IMR-90 (cell line): ENCODE data around the gene PEX14. TPM values are rescaled to one million over a fixed set of nuclear protein-coding genes. Genes with fewer than 3 reads are reported as not detected.

Source experiments
- ATAC-seq: fragments of 200-7000 bp; cut with Tn5 transposase; 2 replicates; pipeline ENCODE4 v1.9.1; 2020; ENCODE audit warnings: low read depth, mild to moderate bottlenecking, moderate library complexity
- BruUV-seq: library from RNA; stranded (reverse); fragments of 400-500 nt; replicated peaks from 2 replicates; lab custom pipeline; 2021; lab: Mats Ljungman, UMichigan
- CTCF ChIA-PET: fragments of 300-600 bp; formaldehyde crosslinking; extraction: SDS; loops from one replicate; lab custom pipeline; 2021; ENCODE audit warnings: antibody characterized with exemption; lab: Yijun Ruan, JAX
- POLR2A ChIA-PET: fragments of 300-600 bp; sonication (Branson Sonifier 250); formaldehyde crosslinking; loops from one replicate; lab custom pipeline; 2022; ENCODE audit warnings: antibody characterized with exemption; ENCODE audit not compliant: unreplicated experiment; lab: Charles Lee
- DNase-seq: peaks from one replicate; pipeline ENCODE4 v3.0.0; 2013
- H2AFZ ChIP-seq: replicated peaks from 2 replicates; pipeline ENCODE3; 2013; ENCODE audit warnings: low read length, mild to moderate bottlenecking; ENCODE audit not compliant: poor library complexity
- H2AK5ac ChIP-seq: 2 replicates; pipeline ENCODE4 v1.6.1; 2013; ENCODE audit warnings: low read depth, low read length, inconsistent platforms
- H2AK9ac ChIP-seq: replicated peaks from 2 replicates; pipeline ENCODE3; 2013; ENCODE audit warnings: mild to moderate bottlenecking, low read depth, low read length, moderate library complexity; ENCODE audit not compliant: poor library complexity
- H2BK120ac ChIP-seq: 2 replicates; pipeline ENCODE4 v1.6.1; 2013; ENCODE audit warnings: low read depth, low read length, inconsistent platforms
- H2BK15ac ChIP-seq: 3 replicates; pipeline ENCODE4 v1.6.1; 2013; ENCODE audit warnings: low read depth, low read length, inconsistent platforms
- H2BK20ac ChIP-seq: 2 replicates; pipeline ENCODE4 v1.6.1; 2013; ENCODE audit warnings: low read depth, mild to moderate bottlenecking, inconsistent platforms, low read length, moderate library complexity
- H2BK5ac ChIP-seq: 2 replicates; pipeline ENCODE4 v1.6.1; 2013; ENCODE audit warnings: mild to moderate bottlenecking, low read depth, low read length, inconsistent platforms; ENCODE audit not compliant: poor library complexity, severe bottlenecking
- H3K14ac ChIP-seq: replicated peaks from 2 replicates; pipeline ENCODE4 v1.6.1; 2013; ENCODE audit warnings: low read depth, low read length, inconsistent platforms
- H3K18ac ChIP-seq: 2 replicates; pipeline ENCODE4 v1.6.1; 2013; ENCODE audit warnings: low read depth, low read length, control low read depth
- H3K23ac ChIP-seq: 2 replicates; pipeline ENCODE4 v1.6.1; 2013; ENCODE audit warnings: low read depth, low read length, inconsistent platforms
- H3K27ac ChIP-seq: 2 replicates; pipeline ENCODE4 v1.5.1; 2013; ENCODE audit warnings: mild to moderate bottlenecking, control low read depth, low read length; ENCODE audit not compliant: insufficient read depth
- H3K27me3 ChIP-seq: 2 replicates; pipeline ENCODE4 v1.6.1; 2013; ENCODE audit warnings: low read length; ENCODE audit not compliant: control insufficient read depth, insufficient read depth
- H3K36me3 ChIP-seq: 2 replicates; pipeline ENCODE4 v1.6.1; 2013; ENCODE audit warnings: low read length, mixed read lengths; ENCODE audit not compliant: control insufficient read depth, insufficient read depth
- H3K4ac ChIP-seq: 2 replicates; pipeline ENCODE4 v1.6.1; 2013; ENCODE audit warnings: low read depth, low read length, inconsistent platforms
- H3K4me1 ChIP-seq: 2 replicates; pipeline ENCODE4 v1.6.1; 2013; ENCODE audit warnings: low read length, mixed read lengths; ENCODE audit not compliant: control insufficient read depth, insufficient read depth
- H3K4me2 ChIP-seq: 2 replicates; pipeline ENCODE4 v1.6.1; 2013; ENCODE audit warnings: low read depth, mild to moderate bottlenecking, control low read depth, low read length, moderate library complexity
- H3K4me3 ChIP-seq: 2 replicates; pipeline ENCODE4 v1.5.1; 2013; ENCODE audit warnings: low read depth, mild to moderate bottlenecking, control low read depth, low read length, moderate library complexity; ENCODE audit not compliant: insufficient read depth
- H3K56ac ChIP-seq: 2 replicates; pipeline ENCODE4 v1.6.1; 2013; ENCODE audit warnings: low read length, inconsistent platforms; ENCODE audit not compliant: insufficient read depth; ENCODE audit errors: extremely low read depth
- H3K79me1 ChIP-seq, 2 experiments: 2 replicates each; pipeline ENCODE4 v1.6.1; 2013; ENCODE audit warnings: low read length in 2 of 2, inconsistent platforms in 1 of 2, low read depth in 1 of 2
- H3K9ac ChIP-seq: 2 replicates; pipeline ENCODE4 v1.6.1; 2013; ENCODE audit warnings: low read depth, low read length, control low read depth
- H3K9me1 ChIP-seq: 2 replicates; pipeline ENCODE4 v1.6.1; 2013; ENCODE audit warnings: low read length, inconsistent platforms; ENCODE audit not compliant: insufficient read depth
- H3K9me3 ChIP-seq: 2 replicates; pipeline ENCODE4 v1.6.1; 2013; ENCODE audit warnings: low read length; ENCODE audit not compliant: control insufficient read depth, insufficient read depth
- H4K20me1 ChIP-seq: 2 replicates; pipeline ENCODE4 v1.6.1; 2013; ENCODE audit warnings: low read length, inconsistent platforms; ENCODE audit not compliant: insufficient read depth
- H4K5ac ChIP-seq: 2 replicates; pipeline ENCODE4 v1.6.1; 2013; ENCODE audit warnings: mild to moderate bottlenecking, low read depth, low read length, control low read depth
- H4K8ac ChIP-seq, 2 experiments: 2 replicates each; pipeline ENCODE4 v1.6.1; 2013; ENCODE audit warnings: low read depth in 2 of 2, low read length in 2 of 2, control low read depth in 1 of 2, inconsistent platforms in 1 of 2
- H4K91ac ChIP-seq: 2 replicates; pipeline ENCODE4 v1.6.1; 2013; ENCODE audit warnings: low read depth, low read length, inconsistent platforms; ENCODE audit not compliant: insufficient read depth
- BHLHE40 ChIP-seq: fragments of 150-350 bp; IDR thresholded peaks from 2 replicates; pipeline ENCODE4 v1.6.1; 2016; ENCODE audit warnings: mild to moderate bottlenecking, low read depth, low read length
- CEBPB ChIP-seq: IDR thresholded peaks from 2 replicates; pipeline ENCODE4 v1.6.1; 2012; ENCODE audit warnings: low read depth, low read length, improper control_type of control experiment
- MAZ ChIP-seq: IDR thresholded peaks from 2 replicates; pipeline ENCODE4 v1.6.1; 2012; ENCODE audit warnings: low read depth, mild to moderate bottlenecking, low read length, improper control_type of control experiment, moderate library complexity, borderline replicate concordance
- MXI1 ChIP-seq: IDR thresholded peaks from 2 replicates; pipeline ENCODE4 v1.6.1; 2012; ENCODE audit warnings: low read depth, mild to moderate bottlenecking, low read length, moderate library complexity, borderline replicate concordance
- POLR2A ChIP-seq: IDR thresholded peaks from 2 replicates; pipeline ENCODE4 v1.6.1; 2012; ENCODE audit warnings: mild to moderate bottlenecking, low read depth, low read length
- RAD21 ChIP-seq: IDR thresholded peaks from 2 replicates; pipeline ENCODE4 v1.6.1; 2012; ENCODE audit warnings: low read length, improper control_type of control experiment
- RCOR1 ChIP-seq: IDR thresholded peaks from 2 replicates; pipeline ENCODE4 v1.6.1; 2012; ENCODE audit warnings: mild to moderate bottlenecking, low read length, improper control_type of control experiment; ENCODE audit not compliant: insufficient replicate concordance
- RFX5 ChIP-seq: IDR thresholded peaks from 2 replicates; pipeline ENCODE4 v1.8.0; 2012; ENCODE audit warnings: low read depth, mild to moderate bottlenecking, low read length, moderate library complexity
- SMC3 ChIP-seq: fragments of 150-350 bp; IDR thresholded peaks from 2 replicates; pipeline ENCODE4 v1.6.1; 2016; ENCODE audit warnings: low read depth, mild to moderate bottlenecking, antibody characterized with exemption, low read length, moderate library complexity
- WGBS, 2 experiments: methylation state at CpG; one replicate each; pipeline versions ENCODE4 v1.1.5 to v1.1.7; 2013; ENCODE audit warnings: missing lambda C conversion rate in 2 of 2; ENCODE audit not compliant: insufficient read length in 1 of 2; ENCODE audit errors: extremely low coverage in 2 of 2; 5-methylcytosine and 5-hydroxymethylcytosine counted together
- dilution Hi-C: fragments of 300-500 bp; cut with HindIII; formaldehyde crosslinking; loops from one replicate; pipeline ENCODE4 v1.14.3; 2018; ENCODE audit warnings: low sequenced_read_pairs; ENCODE audit not compliant: unreplicated experiment
- in situ Hi-C: fragments of 300-500 bp; cut with MboI; formaldehyde crosslinking; loops from 3 replicates; pipeline ENCODE4 v1.14.3; 2019; ENCODE audit warnings: low sequenced_read_pairs, inconsistent platforms, mixed read lengths
- intact Hi-C: fragments of 100-400 bp; cut with micrococcal nuclease; formaldehyde crosslinking; loops from 2 replicates; pipeline ENCODE4 v1.10.0; 2022
- polyA plus RNA-seq, 3 experiments: library from polyadenylated mRNA; depleted of rRNA; stranded (reverse); fragments of >200 nt; gene quantifications; 2 replicates each; pipeline ENCODE4 v1.2.3, GENCODE V29; 2012; ENCODE audit warnings: low replicate concordance in 1 of 3
- total RNA-seq: library from RNA; depleted of rRNA; stranded (reverse); fragments of >200 nt; gene quantifications from 2 replicates; pipeline ENCODE4 v1.2.3, GENCODE V29; 2012
- TF ChIP-seq, protein P1 (sequence below): fragments of 150-350 bp; IDR thresholded peaks from 2 replicates; pipeline ENCODE4 v1.6.1; 2016; ENCODE audit warnings: low read depth, mild to moderate bottlenecking, low read length, moderate library complexity, borderline replicate concordance
- TF ChIP-seq, protein P2 (sequence below): fragments of 150-350 bp; IDR thresholded peaks from 2 replicates; pipeline ENCODE4 v1.6.1; 2017; ENCODE audit warnings: mild to moderate bottlenecking, antibody characterized with exemption, low read length, low read depth
- TF ChIP-seq, protein P3 (sequence below): conservative IDR thresholded peaks from 2 replicates; pipeline ENCODE4 v1.5.1; 2012; ENCODE audit warnings: mild to moderate bottlenecking, low read depth, low read length, improper control_type of control experiment

The PEX14 gene
- total and polyA plus RNA-seq, 2 of the 4 experiments (the other 2 are of a cell fraction) = 9.5 to 22.5 TPM

- Histone ChIP-seq H3K4me3 (peak within 1 kb of the TSS; percentile 76), H3K27me3 (no peaks in the 10 kb centered on the region), H2AK5ac (peak within 1 kb of the TSS; percentile 74), H4K20me1 (no peaks in the 10 kb centered on the region), H3K9me3 (no peaks in the 10 kb centered on the region), H3K56ac (peak within 1 kb of the TSS; percentile 87), H3K9me1 (peaks cover 4% of the 10 kb centered on the region), H2AFZ (peak within 1 kb of the TSS; percentile 100), H3K9ac (peak within 1 kb of the TSS; percentile 85), H3K14ac (peak within 1 kb of the TSS; percentile 98), H2BK120ac (peak within 1 kb of the TSS; percentile 71), H3K79me1 (peaks cover 7 to 27% of the 10 kb centered on the region in 2 experiments; a peak in 3 of 4 replicates), H2BK15ac (peak within 1 kb of the TSS; percentile 59; the same call in 1 of the 3 replicates), H4K8ac (peak within 1 kb of the TSS; percentile 79 to 96), H3K23ac (peak within 1 kb of the TSS; percentile 92), H4K91ac (peak within 1 kb of the TSS; percentile 94), H2BK5ac (peak within 1 kb of the TSS; percentile 63), H2AK9ac (peak within 1 kb of the TSS; percentile 96), H3K4me1 (peaks cover 2% of the 10 kb centered on the region; the same call in 1 of the 2 replicates), H3K36me3 (peaks cover 2% of the 10 kb centered on the region; the same call in 1 of the 2 replicates), H3K4me2 (peak within 1 kb of the TSS; percentile 99), H3K18ac (peak within 1 kb of the TSS; percentile 36; the same call in 1 of the 2 replicates), H3K4ac (peak within 1 kb of the TSS; percentile 89), H4K5ac (peak within 1 kb of the TSS; percentile 87), H3K27ac (peak within 1 kb of the TSS; percentile 86), H2BK20ac (peak within 1 kb of the TSS; percentile 44; the same call in 1 of the 2 replicates)
- 0% methylated on average over 48 of the region's 95 CpGs; no CpG with 5 or more reads in 1 of the 2 experiments for WGBS, 2 experiments
- ChIA-PET CTCF (interaction anchor here (0.9 to 1.9 kb wide), 10 partner anchors 22 to 255 kb away, joined by 3 to 12 read pairs (median 3); no protein-coding TSS in a partner anchor), POLR2A (interaction anchor here (0.6 kb wide), 1 partner anchor 180 kb away, joined by 3 read pairs; no protein-coding TSS in a partner anchor)
- BruUV-seq = no TSS peak
- dilution Hi-C loops (no loop called here), in situ Hi-C loops (no loop called here), intact Hi-C loops (loop anchor here (1.0 kb wide), 1 partner anchor 64 kb away; no protein-coding TSS in a partner anchor)
- peak; percentile 83 for DNase-seq
- ATAC-seq = peak; percentile 95
- TF ChIP-seq RAD21 (peak; percentile 66), RFX5 (no peak), RCOR1 (peak; percentile 30), MAZ (peak; percentile 74; the same call in 1 of the 2 replicates), POLR2A (no peak; the same call in 1 of the 2 replicates), SMC3 (peak; percentile 87), CEBPB (no peak), MXI1 (peak; percentile 82), BHLHE40 (no peak)
- TF ChIP-seq, protein P1, sequence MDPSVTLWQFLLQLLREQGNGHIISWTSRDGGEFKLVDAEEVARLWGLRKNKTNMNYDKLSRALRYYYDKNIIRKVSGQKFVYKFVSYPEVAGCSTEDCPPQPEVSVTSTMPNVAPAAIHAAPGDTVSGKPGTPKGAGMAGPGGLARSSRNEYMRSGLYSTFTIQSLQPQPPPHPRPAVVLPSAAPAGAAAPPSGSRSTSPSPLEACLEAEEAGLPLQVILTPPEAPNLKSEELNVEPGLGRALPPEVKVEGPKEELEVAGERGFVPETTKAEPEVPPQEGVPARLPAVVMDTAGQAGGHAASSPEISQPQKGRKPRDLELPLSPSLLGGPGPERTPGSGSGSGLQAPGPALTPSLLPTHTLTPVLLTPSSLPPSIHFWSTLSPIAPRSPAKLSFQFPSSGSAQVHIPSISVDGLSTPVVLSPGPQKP = no peak
- TF ChIP-seq, protein P2, sequence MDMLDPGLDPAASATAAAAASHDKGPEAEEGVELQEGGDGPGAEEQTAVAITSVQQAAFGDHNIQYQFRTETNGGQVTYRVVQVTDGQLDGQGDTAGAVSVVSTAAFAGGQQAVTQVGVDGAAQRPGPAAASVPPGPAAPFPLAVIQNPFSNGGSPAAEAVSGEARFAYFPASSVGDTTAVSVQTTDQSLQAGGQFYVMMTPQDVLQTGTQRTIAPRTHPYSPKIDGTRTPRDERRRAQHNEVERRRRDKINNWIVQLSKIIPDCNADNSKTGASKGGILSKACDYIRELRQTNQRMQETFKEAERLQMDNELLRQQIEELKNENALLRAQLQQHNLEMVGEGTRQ = no peak
- TF ChIP-seq, protein P3, sequence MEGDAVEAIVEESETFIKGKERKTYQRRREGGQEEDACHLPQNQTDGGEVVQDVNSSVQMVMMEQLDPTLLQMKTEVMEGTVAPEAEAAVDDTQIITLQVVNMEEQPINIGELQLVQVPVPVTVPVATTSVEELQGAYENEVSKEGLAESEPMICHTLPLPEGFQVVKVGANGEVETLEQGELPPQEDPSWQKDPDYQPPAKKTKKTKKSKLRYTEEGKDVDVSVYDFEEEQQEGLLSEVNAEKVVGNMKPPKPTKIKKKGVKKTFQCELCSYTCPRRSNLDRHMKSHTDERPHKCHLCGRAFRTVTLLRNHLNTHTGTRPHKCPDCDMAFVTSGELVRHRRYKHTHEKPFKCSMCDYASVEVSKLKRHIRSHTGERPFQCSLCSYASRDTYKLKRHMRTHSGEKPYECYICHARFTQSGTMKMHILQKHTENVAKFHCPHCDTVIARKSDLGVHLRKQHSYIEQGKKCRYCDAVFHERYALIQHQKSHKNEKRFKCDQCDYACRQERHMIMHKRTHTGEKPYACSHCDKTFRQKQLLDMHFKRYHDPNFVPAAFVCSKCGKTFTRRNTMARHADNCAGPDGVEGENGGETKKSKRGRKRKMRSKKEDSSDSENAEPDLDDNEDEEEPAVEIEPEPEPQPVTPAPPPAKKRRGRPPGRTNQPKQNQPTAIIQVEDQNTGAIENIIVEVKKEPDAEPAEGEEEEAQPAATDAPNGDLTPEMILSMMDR = peak; percentile 98
These were observed 44.3 kb upstream of the PEX14 start, which contains the start of gene CENPS for GRCh38 chr1:10430216-10431069. Gene CENPS (plus strand): TSS chr1:10430433. CDS start chr1:10430518, 85 bp downstream.
